Sigmoid colon (tissue), 7 donors: ENCODE results near the gene GNRH2. TPM values are rescaled to one million over a fixed set of nuclear protein-coding genes. Genes with fewer than 3 reads are reported as not detected.

Experiments used
- DNase-seq: peaks from one replicate; pipeline ENCODE4 v3.0.0-alpha.2; 2019
- H3K27ac ChIP-seq, 4 donors: fragments of 200-600 bp; sonication (generic); one replicate each; pipeline ENCODE4 v1.5.1; 2016 to 2019; ENCODE audit warnings: mild to moderate bottlenecking in 1 of 4
- H3K27me3 ChIP-seq, 3 donors: fragments of 200-600 bp; sonication (generic); one replicate each; pipeline ENCODE4 v1.5.1; 2019; ENCODE audit warnings: mild to moderate bottlenecking in 1 of 3
- H3K36me3 ChIP-seq, 4 donors: fragments of 200-600 bp; sonication (generic); one replicate each; pipeline ENCODE4 v1.5.1; 2016 to 2019
- H3K4me1 ChIP-seq, 4 donors: fragments of 200-600 bp; sonication (generic); one replicate each; pipeline ENCODE4 v1.5.1; 2017 to 2019
- H3K4me3 ChIP-seq, 4 donors: fragments of 200-600 bp; sonication (generic); one replicate each; pipeline ENCODE4 v1.5.1; 2017 to 2019; ENCODE audit warnings: mild to moderate bottlenecking in 2 of 4, moderate library complexity in 1 of 4
- H3K9me3 ChIP-seq, 4 donors: fragments of 200-600 bp in 3 of 4; sonication (generic) in 3 of 4; one replicate each; pipeline versions ENCODE4 v1.5.1 to v1.6.1; 2013 to 2019
- CTCF ChIP-seq, 4 experiments: fragments of 450-650 bp in 3 of 4; fragments of 200-600 bp in 1 of 4; IDR thresholded peaks; one replicate each; pipeline ENCODE4 v1.5.1; 2016 to 2019; ENCODE audit warnings: antibody characterized with exemption in 4 of 4, mild to moderate bottlenecking in 3 of 4, moderate library complexity in 2 of 4
- EP300 ChIP-seq, 4 donors: sonication (generic); formaldehyde crosslinking; IDR thresholded peaks; one replicate each; pipeline ENCODE4 v1.6.1; 2017; ENCODE audit warnings: antibody characterized with exemption in 4 of 4
- POLR2A ChIP-seq, 2 donors: fragments of 450-650 bp; IDR thresholded peaks; one replicate each; pipeline ENCODE4 v1.6.1; 2016; ENCODE audit warnings: antibody characterized with exemption in 2 of 2, mild to moderate bottlenecking in 2 of 2, moderate library complexity in 2 of 2
- POLR2AphosphoS5 ChIP-seq, 4 donors: sonication (generic); formaldehyde crosslinking; IDR thresholded peaks; one replicate each; pipeline ENCODE4 v1.6.1; 2017; ENCODE audit warnings: antibody characterized with exemption in 4 of 4
- WGBS, 2 donors: extraction: QIAGEN DNeasy Blood & Tissue Kit; methylation state at CpG; one replicate each; pipeline ENCODE4 v1.1.7; 2013; 5-methylcytosine and 5-hydroxymethylcytosine counted together
- intact Hi-C: fragments of 100-400 bp; cut with DNase I; formaldehyde crosslinking; loops from one replicate; pipeline ENCODE4 v1.15.1; 2023
- polyA plus RNA-seq, 3 donors: library from polyadenylated mRNA; stranded (reverse); fragments of 200-250 nt; gene quantifications; one replicate each; pipeline ENCODE4 v1.2.3, GENCODE V29; 2013
- total RNA-seq, 4 donors: library from RNA; depleted of rRNA; stranded (reverse); fragments of >200 nt; gene quantifications; one replicate each; pipeline ENCODE4 v1.1.0, GENCODE V29; 2016
- donor health status: healthy with polysubstance abuse.
- donor health status: Bipolar disorder and iron deficiency.
- donor health status: healthy.

Gene GNRH2
- total and polyA plus RNA-seq, 7 donors: 0.34 to 8.4 (median 1.6) TPM; not detected in 4

GRCh38 chr20:3077618-3078134, 34.3 kb downstream of the GNRH2 start:
- Histone ChIP-seq H3K4me1 (peaks cover 0 to 8% (median 6%) of the 10 kb centered on the region in 4 donors), H3K27me3 (peaks cover 16 to 43% (median 27%) of the 10 kb centered on the region in 3 donors), H3K36me3 (no peaks in the 10 kb centered on the region), H3K4me3 (no peak overlapping the region), H3K27ac (no peak overlapping the region), H3K9me3 (no peaks in the 10 kb centered on the region)
- TF ChIP-seq EP300 (IDR thresholded peaks at IDR 0.05): no peak
- no peak for TF ChIP-seq POLR2AphosphoS5 (IDR thresholded peaks at IDR 0.05)
- TF ChIP-seq CTCF (IDR thresholded peaks at IDR 0.05): no peak
- intact Hi-C loops: no loop called here
- 50 to 85% methylated on average over 4 of the region's 4 CpGs for WGBS, 2 donors
- DNase-seq: no peak

GRCh38 chr20:3080939-3081388, 37.5 kb downstream of the GNRH2 start:
- Histone ChIP-seq H3K9me3 (no peaks in the 10 kb centered on the region), H3K4me1 (peaks cover 0 to 18% (median 12%) of the 10 kb centered on the region in 4 donors), H3K36me3 (no peaks in the 10 kb centered on the region), H3K27ac (no peak overlapping the region), H3K27me3 (peaks cover 19 to 63% (median 35%) of the 10 kb centered on the region in 3 donors), H3K4me3 (no peak overlapping the region)
- no peak for DNase-seq
- no peak for TF ChIP-seq POLR2A (IDR thresholded peaks at IDR 0.05)
- no peak for TF ChIP-seq CTCF (IDR thresholded peaks at IDR 0.05)
- no peak for TF ChIP-seq POLR2AphosphoS5 (IDR thresholded peaks at IDR 0.05)
- TF ChIP-seq EP300 (IDR thresholded peaks at IDR 0.05): no peak
- WGBS, 2 donors: 56 to 60% methylated on average over 6 of the region's 6 CpGs
- intact Hi-C loops: no loop called here

GRCh38 chr20:3081641-3082040, 38.2 kb downstream of the GNRH2 start:
- H3K27ac ChIP-seq: no peak overlapping the region
- H3K27me3 ChIP-seq: peaks cover 19 to 63% (median 35%) of the 10 kb centered on the region in 3 donors

GRCh38 chr20:3082306-3082951, 39.0 kb downstream of the GNRH2 start:
- no peak for TF ChIP-seq EP300 (IDR thresholded peaks at IDR 0.05)
- no peak for TF ChIP-seq POLR2A (IDR thresholded peaks at IDR 0.05)
- no peak for TF ChIP-seq CTCF (IDR thresholded peaks at IDR 0.05)
- TF ChIP-seq POLR2AphosphoS5 (IDR thresholded peaks at IDR 0.05): no peak
- DNase-seq: no peak
- Histone ChIP-seq H3K27ac (no peak overlapping the region), H3K27me3 (peaks cover 19 to 63% (median 35%) of the 10 kb centered on the region in 3 donors), H3K4me3 (peak overlapping the region in 3 of 4 donors; percentile 25 to 43 (median 41)), H3K36me3 (no peaks in the 10 kb centered on the region), H3K9me3 (no peaks in the 10 kb centered on the region), H3K4me1 (peaks cover 0 to 18% (median 12%) of the 10 kb centered on the region in 4 donors)
- 3 to 4% methylated on average over 71 of the region's 71 CpGs for WGBS, 2 donors
- intact Hi-C loops: no loop called here

More at GRCh38 chr20:3081641-3082040, 38.2 kb downstream of the GNRH2 start:
- H3K4me1 ChIP-seq: peaks cover 0 to 18% (median 12%) of the 10 kb centered on the region in 4 donors
- intact Hi-C loops: no loop called here
- no peaks in the 10 kb centered on the region for H3K36me3 ChIP-seq
- WGBS, 2 donors: 83% methylated on average over 11 of the region's 11 CpGs
- no peak for DNase-seq
- no peak for TF ChIP-seq CTCF (IDR thresholded peaks at IDR 0.05)
- TF ChIP-seq POLR2A (IDR thresholded peaks at IDR 0.05): no peak
- no peak for TF ChIP-seq POLR2AphosphoS5 (IDR thresholded peaks at IDR 0.05)
- no peak for TF ChIP-seq EP300 (IDR thresholded peaks at IDR 0.05)
- no peaks in the 10 kb centered on the region for H3K9me3 ChIP-seq
- no peak overlapping the region for H3K4me3 ChIP-seq
